ENCODE data around the gene CARMIL1. TPM values are rescaled to one million over a fixed set of nuclear protein-coding genes. Genes with fewer than 3 reads are reported as not detected.
A peak's percentile ranks its signal among the peaks of the same experiment; 100 is the strongest.

CARMIL1 gene
- total and polyA plus RNA-seq, 3 experiments from 2014 or later, result 1.8 to 2.9 TPM; not detected in 1

DNA sequence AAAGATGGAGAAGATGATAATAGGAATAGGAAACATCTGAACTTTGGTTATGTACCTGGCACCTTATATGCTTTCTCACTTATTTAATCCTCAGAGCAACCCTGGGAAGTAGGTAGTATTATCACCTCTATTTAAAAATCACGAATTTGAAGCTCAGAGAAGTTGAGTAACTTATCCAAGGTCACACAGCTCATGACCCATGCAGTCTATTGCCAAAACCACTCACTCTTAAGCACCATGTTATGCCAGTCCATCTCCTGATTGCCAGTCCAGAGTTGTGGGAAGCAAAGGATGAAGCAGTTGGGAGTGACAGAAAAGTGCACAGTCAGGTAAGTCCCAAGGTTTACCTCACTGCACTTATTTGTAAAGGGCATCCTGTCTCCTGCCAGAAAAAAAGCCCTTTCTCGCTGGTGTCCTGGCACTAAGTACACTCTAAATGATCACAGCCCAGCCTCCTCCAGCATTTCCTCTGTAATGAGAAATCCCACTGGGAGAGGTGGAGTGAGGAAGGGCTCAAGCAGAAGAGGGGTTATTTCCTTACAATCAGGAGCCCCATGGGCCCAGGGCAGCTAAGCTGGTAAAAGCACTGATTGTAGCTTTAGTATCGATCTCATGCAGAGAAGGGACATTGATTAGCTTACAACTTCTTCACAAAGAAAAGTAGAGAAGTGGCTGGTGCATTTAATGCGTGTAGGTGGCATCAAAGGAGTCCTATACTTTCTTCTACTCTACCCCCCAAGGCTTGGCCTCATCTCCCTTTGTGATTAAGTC lies 351.5 kb downstream of the CARMIL1 start:
- Histone ChIP-seq H3K36me3 (ENCODE audit: insufficient read depth, low read length) (no peaks in the 10 kb centered on the region), H3K27ac (ENCODE audit: low read depth, low read length) (no peak overlapping the region), H3K27me3 (ENCODE audit: insufficient read depth, low read length, poor library complexity, severe bottlenecking) (no peaks in the 10 kb centered on the region), H3K4me3 (ENCODE audit: low read length) (no peak overlapping the region), H3K9me3 (ENCODE audit: low read length) (no peaks in the 10 kb centered on the region), H3K4me1 (ENCODE audit: insufficient read depth, low read length) (no peaks in the 10 kb centered on the region)
- CTCF ChIA-PET, result no interaction called here
- Mint-ChIP-seq H3K27ac (peak overlapping the region in 1 of 8 donors; percentile 17), H3K27me3 (peaks cover 11 to 62% of the 10 kb centered on the region in 2 donors), H3K9me3 (no peaks in the 10 kb centered on the region), H3K36me3 (no peaks in the 10 kb centered on the region), H3K4me1 (no peaks in the 10 kb centered on the region), H3K4me3 (no peak overlapping the region)
- POLR2A ChIA-PET, result no interaction called here
- no peak for DNase-seq

DNA sequence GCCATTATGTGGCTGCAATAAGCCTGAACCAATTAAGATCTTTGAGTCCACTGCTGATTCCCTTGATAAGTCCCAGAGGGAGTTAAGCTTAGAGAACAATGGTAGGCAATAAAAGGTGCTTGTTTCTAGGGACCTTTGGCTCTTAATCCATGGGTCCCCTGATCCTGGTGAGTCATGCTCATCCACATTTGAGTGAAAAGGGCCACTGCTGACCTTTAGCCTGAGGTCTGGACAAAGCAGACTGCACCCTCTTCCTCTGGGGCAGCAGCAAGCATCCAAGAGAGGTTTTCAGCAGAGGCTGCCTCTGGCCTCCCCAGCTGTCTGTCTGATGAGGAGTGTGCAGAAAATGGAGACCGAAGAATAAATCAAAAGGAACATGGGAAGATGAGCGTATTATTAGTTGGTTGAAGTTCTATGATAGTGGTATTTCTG lies 356.7 kb downstream of the CARMIL1 start:
- Histone ChIP-seq H3K36me3 (ENCODE audit: insufficient read depth, low read length) (no peaks in the 10 kb centered on the region), H3K27me3 (ENCODE audit: insufficient read depth, low read length, poor library complexity, severe bottlenecking) (no peaks in the 10 kb centered on the region), H3K9me3 (ENCODE audit: low read length) (no peaks in the 10 kb centered on the region), H3K4me1 (ENCODE audit: insufficient read depth, low read length) (no peaks in the 10 kb centered on the region), H3K27ac (ENCODE audit: low read depth, low read length) (no peak overlapping the region), H3K4me3 (ENCODE audit: low read length) (no peak overlapping the region)
- POLR2A ChIA-PET, result no interaction called here
- H3K4me3 Mint-ChIP-seq, result no peak overlapping the region
- CTCF ChIA-PET, result no interaction called here
- no peak overlapping the region for H3K27ac Mint-ChIP-seq
- no peaks in the 10 kb centered on the region for H3K9me3 Mint-ChIP-seq
- no peaks in the 10 kb centered on the region for H3K36me3 Mint-ChIP-seq
- H3K27me3 Mint-ChIP-seq, result peaks cover 13 to 46% of the 10 kb centered on the region in 2 donors
- no peaks in the 10 kb centered on the region for H3K4me1 Mint-ChIP-seq
- no peak for DNase-seq

DNA sequence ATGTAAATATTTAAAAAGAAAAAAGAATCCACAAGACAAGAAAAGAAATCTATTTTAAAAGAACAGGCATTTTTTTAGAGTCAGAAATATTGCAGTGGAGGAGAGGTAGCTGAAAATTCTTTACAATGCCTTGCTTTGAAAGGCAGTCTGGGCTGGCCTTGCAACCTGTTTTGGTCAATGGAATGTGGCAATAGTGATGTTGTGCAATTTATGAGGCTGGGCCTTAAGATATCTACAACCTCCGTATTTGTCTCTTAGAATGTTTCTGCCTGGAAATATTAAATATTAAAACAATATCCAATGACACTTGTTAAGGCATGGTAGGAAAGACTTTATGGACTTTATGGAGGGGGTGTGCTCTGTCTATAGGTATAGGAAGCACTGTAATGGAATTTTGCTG lies 358.0 kb downstream of the CARMIL1 start:
- DNase-seq, result no peak
- peaks cover 0 to 7% (median 4%) of the 10 kb centered on the region in 5 donors for H3K9me3 Mint-ChIP-seq
- H3K9me3 ChIP-seq (ENCODE audit: low read length), result no peaks in the 10 kb centered on the region
- ChIA-PET POLR2A (no interaction called here), CTCF (no interaction called here)
- H3K4me1 ChIP-seq (ENCODE audit: insufficient read depth, low read length), result no peaks in the 10 kb centered on the region
- H3K27ac Mint-ChIP-seq, result no peak overlapping the region
- peaks cover 14 to 45% of the 10 kb centered on the region in 2 donors for H3K27me3 Mint-ChIP-seq
- no peaks in the 10 kb centered on the region for H3K36me3 Mint-ChIP-seq
- H3K4me3 Mint-ChIP-seq, result no peak overlapping the region
- H3K36me3 ChIP-seq (ENCODE audit: insufficient read depth, low read length), result no peaks in the 10 kb centered on the region
- no peak overlapping the region for H3K27ac ChIP-seq (ENCODE audit: low read depth, low read length)
- H3K4me3 ChIP-seq (ENCODE audit: low read length), result no peak overlapping the region
- no peaks in the 10 kb centered on the region for H3K27me3 ChIP-seq (ENCODE audit: insufficient read depth, low read length, poor library complexity, severe bottlenecking)
- H3K4me1 Mint-ChIP-seq, result no peaks in the 10 kb centered on the region

DNA sequence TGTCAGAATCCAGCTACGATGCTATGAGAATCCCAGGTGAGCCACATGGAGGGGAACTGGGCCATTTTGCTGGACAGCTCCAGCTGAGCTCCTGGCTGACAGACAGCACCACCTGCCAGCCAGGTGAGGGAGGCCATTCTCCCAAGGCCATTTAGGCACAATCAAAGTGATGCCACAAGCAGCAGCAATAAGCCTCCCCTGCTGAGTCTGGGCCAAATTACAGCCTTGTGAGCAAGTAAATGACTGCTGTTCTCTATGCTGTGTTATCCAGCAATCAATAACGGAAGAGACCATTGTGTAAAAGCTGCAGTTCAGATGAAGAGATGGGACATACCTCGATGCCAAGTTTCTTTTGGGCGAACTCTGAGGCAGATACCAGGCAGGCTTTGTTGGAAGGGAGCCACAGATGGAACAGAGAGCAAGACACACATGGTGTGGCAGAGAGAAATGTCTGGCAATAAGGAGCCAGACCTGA lies 358.8 kb downstream of the CARMIL1 start:
- Histone ChIP-seq H3K4me3 (ENCODE audit: low read length) (no peak overlapping the region), H3K27ac (ENCODE audit: low read depth, low read length) (no peak overlapping the region), H3K9me3 (ENCODE audit: low read length) (no peaks in the 10 kb centered on the region), H3K27me3 (ENCODE audit: insufficient read depth, low read length, poor library complexity, severe bottlenecking) (no peaks in the 10 kb centered on the region), H3K36me3 (ENCODE audit: insufficient read depth, low read length) (no peaks in the 10 kb centered on the region), H3K4me1 (ENCODE audit: insufficient read depth, low read length) (no peaks in the 10 kb centered on the region)
- Mint-ChIP-seq H3K27ac (no peak overlapping the region), H3K4me1 (no peaks in the 10 kb centered on the region), H3K36me3 (no peaks in the 10 kb centered on the region), H3K27me3 (peaks cover 14 to 48% of the 10 kb centered on the region in 2 donors), H3K4me3 (no peak overlapping the region), H3K9me3 (peaks cover 0 to 7% (median 4%) of the 10 kb centered on the region in 5 donors)
- ChIA-PET CTCF (no interaction called here), POLR2A (no interaction called here)
- no peak for DNase-seq

- peaks cover 0 to 7% (median 4%) of the 10 kb centered on the region in 5 donors for H3K9me3 Mint-ChIP-seq
- no peaks in the 10 kb centered on the region for H3K4me1 ChIP-seq (ENCODE audit: insufficient read depth, low read length)
- H3K36me3 Mint-ChIP-seq, result no peaks in the 10 kb centered on the region
- ChIA-PET CTCF (no interaction called here), POLR2A (no interaction called here)
- H3K4me1 Mint-ChIP-seq, result no peaks in the 10 kb centered on the region
- H3K27ac Mint-ChIP-seq, result peak overlapping the region in 1 of 8 donors; percentile 78
- DNase-seq, result no peak
- H3K27me3 Mint-ChIP-seq, result peaks cover 21 to 54% of the 10 kb centered on the region in 2 donors
- H3K9me3 ChIP-seq (ENCODE audit: low read length), result no peaks in the 10 kb centered on the region
- no peaks in the 10 kb centered on the region for H3K27me3 ChIP-seq (ENCODE audit: insufficient read depth, low read length, poor library complexity, severe bottlenecking)
- H3K36me3 ChIP-seq (ENCODE audit: insufficient read depth, low read length), result no peaks in the 10 kb centered on the region
- H3K4me3 ChIP-seq (ENCODE audit: low read length), result no peak overlapping the region
- no peak overlapping the region for H3K27ac ChIP-seq (ENCODE audit: low read depth, low read length)
- H3K4me3 Mint-ChIP-seq, result no peak overlapping the region
Observed at GRCh38 chr6:25639653-25640052, 360.5 kb downstream of the CARMIL1 start.

GRCh38 chr6:25640446-25640845 lies 361.3 kb downstream of the CARMIL1 start:
- peaks cover 0 to 7% (median 4%) of the 10 kb centered on the region in 5 donors for H3K9me3 Mint-ChIP-seq
- H3K27ac ChIP-seq (ENCODE audit: low read depth, low read length), result no peak overlapping the region
- H3K4me3 Mint-ChIP-seq, result no peak overlapping the region
- H3K4me3 ChIP-seq (ENCODE audit: low read length), result no peak overlapping the region
- no peaks in the 10 kb centered on the region for H3K9me3 ChIP-seq (ENCODE audit: low read length)
- DNase-seq, result no peak
- H3K4me1 Mint-ChIP-seq, result no peaks in the 10 kb centered on the region
- no peaks in the 10 kb centered on the region for H3K27me3 ChIP-seq (ENCODE audit: insufficient read depth, low read length, poor library complexity, severe bottlenecking)
- H3K36me3 ChIP-seq (ENCODE audit: insufficient read depth, low read length), result no peaks in the 10 kb centered on the region
- CTCF ChIA-PET, result no interaction called here
- H3K27me3 Mint-ChIP-seq, result peaks cover 19 to 58% of the 10 kb centered on the region in 2 donors
- H3K36me3 Mint-ChIP-seq, result no peaks in the 10 kb centered on the region
- no peaks in the 10 kb centered on the region for H3K4me1 ChIP-seq (ENCODE audit: insufficient read depth, low read length)
- H3K27ac Mint-ChIP-seq, result no peak overlapping the region
- POLR2A ChIA-PET, result interaction anchor here (0.5 kb wide), 1 partner anchor 357 kb away, joined by 3 read pairs; no protein-coding TSS in a partner anchor

GRCh38 chr6:25640891-25641290 lies 361.7 kb downstream of the CARMIL1 start:
- no peak overlapping the region for H3K27ac Mint-ChIP-seq
- no peaks in the 10 kb centered on the region for H3K4me1 Mint-ChIP-seq
- Histone ChIP-seq H3K27me3 (ENCODE audit: insufficient read depth, low read length, poor library complexity, severe bottlenecking) (no peaks in the 10 kb centered on the region), H3K9me3 (ENCODE audit: low read length) (no peaks in the 10 kb centered on the region), H3K36me3 (ENCODE audit: insufficient read depth, low read length) (no peaks in the 10 kb centered on the region), H3K27ac (ENCODE audit: low read depth, low read length) (no peak overlapping the region), H3K4me1 (ENCODE audit: insufficient read depth, low read length) (no peaks in the 10 kb centered on the region), H3K4me3 (ENCODE audit: low read length) (no peak overlapping the region)
- H3K27me3 Mint-ChIP-seq, result peaks cover 18 to 60% of the 10 kb centered on the region in 2 donors
- POLR2A ChIA-PET, result interaction anchor here (0.5 kb wide), 1 partner anchor 357 kb away, joined by 3 read pairs; no protein-coding TSS in a partner anchor
- peaks cover 0 to 7% (median 4%) of the 10 kb centered on the region in 5 donors for H3K9me3 Mint-ChIP-seq
- no peaks in the 10 kb centered on the region for H3K36me3 Mint-ChIP-seq
- CTCF ChIA-PET, result no interaction called here
- no peak overlapping the region for H3K4me3 Mint-ChIP-seq
- no peak for DNase-seq

GRCh38 chr6:25641377-25641776 lies 362.2 kb downstream of the CARMIL1 start:
- no peak overlapping the region for H3K27ac Mint-ChIP-seq
- DNase-seq, result no peak
- H3K36me3 Mint-ChIP-seq, result no peaks in the 10 kb centered on the region
- H3K36me3 ChIP-seq (ENCODE audit: insufficient read depth, low read length), result no peaks in the 10 kb centered on the region
- POLR2A ChIA-PET, result no interaction called here
- H3K4me3 ChIP-seq (ENCODE audit: low read length), result no peak overlapping the region
- H3K27me3 ChIP-seq (ENCODE audit: insufficient read depth, low read length, poor library complexity, severe bottlenecking), result no peaks in the 10 kb centered on the region
- CTCF ChIA-PET, result no interaction called here
- peaks cover 20 to 64% of the 10 kb centered on the region in 2 donors for H3K27me3 Mint-ChIP-seq
- no peak overlapping the region for H3K27ac ChIP-seq (ENCODE audit: low read depth, low read length)
- H3K4me3 Mint-ChIP-seq, result no peak overlapping the region
- no peaks in the 10 kb centered on the region for H3K4me1 Mint-ChIP-seq
- no peaks in the 10 kb centered on the region for H3K9me3 ChIP-seq (ENCODE audit: low read length)
- no peaks in the 10 kb centered on the region for H3K4me1 ChIP-seq (ENCODE audit: insufficient read depth, low read length)
- H3K9me3 Mint-ChIP-seq, result peaks cover 0 to 7% (median 4%) of the 10 kb centered on the region in 5 donors
